Brain microvascular endothelial cell (primary cell): ENCODE data around the gene CYB561D1.
"Not testable (repeated sequence)": the region's sequence is repeated elsewhere in the genome, so short reads cannot be mapped to it uniquely, and the experiment has no call there.

Source experiments
- DNase-seq: peaks from one replicate; pipeline ENCODE4 v3.0.0-alpha.2; 2020
- H3K27ac ChIP-seq: fragments of 250-450 bp; sonication (Bioruptor Pico); 2 replicates; pipeline ENCODE4 v1.5.1; 2020; ENCODE audit warnings: mild to moderate bottlenecking, moderate library complexity
- H3K27me3 ChIP-seq: fragments of 250-450 bp; sonication (Bioruptor Pico); replicated peaks from 2 replicates; pipeline ENCODE4 v1.5.1; 2020; ENCODE audit warnings: mild to moderate bottlenecking
- H3K36me3 ChIP-seq: fragments of 250-450 bp; sonication (Bioruptor Pico); replicated peaks from 2 replicates; pipeline ENCODE4 v1.5.1; 2020; ENCODE audit warnings: mild to moderate bottlenecking
- H3K4me3 ChIP-seq: 2 replicates; pipeline ENCODE4 v1.5.1; 2011; ENCODE audit warnings: low read depth, mild to moderate bottlenecking, control low read depth, low read length, moderate library complexity
- CTCF ChIP-seq: IDR thresholded peaks from 2 replicates; pipeline ENCODE4 v1.5.1; 2011; ENCODE audit warnings: low read depth, mild to moderate bottlenecking, moderate library complexity, low read length, control low read depth, inconsistent platforms; ENCODE audit errors: missing control alignments
- in situ Hi-C: cut with HindIII; loops from 2 replicates; pipeline ENCODE4 v1.10.0; 2017; ENCODE audit warnings: low sequenced_read_pairs, low pct_ligation_motif_present

CYB561D1 gene

DNA sequence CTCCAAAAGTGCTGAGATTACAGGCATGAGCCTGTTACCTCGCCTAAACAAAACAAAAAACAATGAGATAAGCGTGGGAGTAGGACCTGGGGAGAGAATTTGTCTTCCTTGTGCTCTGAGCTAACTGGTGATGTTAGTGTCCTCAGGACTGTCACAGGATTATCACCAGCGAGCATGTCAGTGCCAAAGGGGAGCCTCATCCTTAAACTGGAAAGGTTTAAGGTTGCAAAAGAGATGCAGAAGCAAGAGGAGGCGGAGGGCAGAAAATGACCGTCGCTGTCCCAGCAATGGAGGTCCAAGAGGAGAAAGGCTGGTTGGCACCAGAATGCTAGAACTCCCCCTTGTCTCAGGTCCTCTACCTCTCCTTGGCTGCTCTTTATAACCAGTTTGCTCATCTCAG lies 23.6 kb upstream of the CYB561D1 start:
- Histone ChIP-seq H3K27me3 (peaks cover 56% of the 10 kb centered on the region), H3K4me3 (no peak overlapping the region), H3K36me3 (no peaks in the 10 kb centered on the region), H3K27ac (no peak overlapping the region)
- TF ChIP-seq CTCF, result no peak
- in situ Hi-C loops, result no loop called here
- DNase-seq, result no peak

DNA sequence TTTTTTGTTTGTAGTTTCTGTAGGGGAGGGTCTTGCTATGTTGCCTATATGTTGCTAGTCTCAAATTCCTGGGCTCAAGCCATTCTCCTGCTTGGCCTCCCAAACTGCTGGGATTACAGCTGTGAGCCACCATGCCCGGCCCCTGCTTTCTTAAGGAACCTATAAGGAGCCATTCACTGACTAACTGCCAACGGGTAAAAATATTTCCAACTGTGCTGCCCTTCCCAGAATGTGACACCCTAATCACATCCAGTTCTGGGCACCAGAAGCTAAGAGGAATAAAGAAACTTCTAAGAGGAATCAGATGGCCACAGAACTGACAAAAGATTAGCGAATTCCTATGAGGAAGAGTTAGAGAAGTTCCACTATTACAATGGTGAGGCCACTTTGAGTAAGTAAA lies 21.1 kb upstream of the CYB561D1 start:
- in situ Hi-C loops, result no loop called here
- no peak for TF ChIP-seq CTCF
- H3K4me3 ChIP-seq, result no peak overlapping the region
- H3K27me3 ChIP-seq, result peaks cover 34% of the 10 kb centered on the region
- H3K36me3 ChIP-seq, result no peaks in the 10 kb centered on the region
- H3K27ac ChIP-seq, result no peak overlapping the region
- no peak for DNase-seq

- in situ Hi-C loops, H3K4me3 ChIP-seq, H3K36me3 ChIP-seq, H3K27ac ChIP-seq, DNase-seq: not testable (repeated sequence)
- H3K27me3 ChIP-seq, result peaks cover 27% of the 10 kb centered on the region
Observed at GRCh38 chr1:109473284-109474057, 20.4 kb upstream of the CYB561D1 start.

GRCh38 chr1:109474697-109475096 lies 19.2 kb upstream of the CYB561D1 start:
- H3K4me3 ChIP-seq, result no peak overlapping the region
- DNase-seq, result no peak
- H3K27me3 ChIP-seq, result peaks cover 22% of the 10 kb centered on the region
- TF ChIP-seq CTCF, result no peak
- no peak overlapping the region for H3K27ac ChIP-seq
- no peaks in the 10 kb centered on the region for H3K36me3 ChIP-seq
- in situ Hi-C loops, result no loop called here

GRCh38 chr1:109475261-109475660 lies 18.6 kb upstream of the CYB561D1 start:
- no peak overlapping the region for H3K4me3 ChIP-seq
- no peak overlapping the region for H3K27ac ChIP-seq
- in situ Hi-C loops, result no loop called here
- DNase-seq, result no peak
- no peaks in the 10 kb centered on the region for H3K36me3 ChIP-seq
- peaks cover 17% of the 10 kb centered on the region for H3K27me3 ChIP-seq
- TF ChIP-seq CTCF, result no peak

DNA sequence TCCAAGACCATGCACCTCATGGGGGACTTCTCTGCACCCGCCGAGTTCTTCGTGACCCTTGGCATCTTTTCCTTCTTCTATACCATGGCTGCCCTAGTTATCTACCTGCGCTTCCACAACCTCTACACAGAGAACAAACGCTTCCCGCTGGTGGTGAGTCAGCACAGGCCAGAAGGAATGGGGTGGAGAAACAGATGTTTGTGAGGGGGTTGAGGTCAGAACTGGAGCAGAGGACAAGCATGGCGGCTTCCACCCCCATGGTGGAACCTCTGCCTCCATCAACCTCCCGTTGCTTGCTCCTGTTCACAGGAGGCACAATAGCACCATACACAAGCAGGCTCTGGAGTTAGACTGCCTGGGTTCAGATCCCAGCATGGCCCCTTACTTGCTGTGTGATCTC lies 17.1 kb upstream of the CYB561D1 start:
- Histone ChIP-seq H3K27ac (no peak overlapping the region), H3K27me3 (peaks cover 6% of the 10 kb centered on the region), H3K36me3 (no peaks in the 10 kb centered on the region), H3K4me3 (no peak overlapping the region)
- TF ChIP-seq CTCF, result no peak
- in situ Hi-C loops, result no loop called here
- DNase-seq, result no peak
